Cardiac muscle cell (in vitro differentiated cells and primary cell): ENCODE results near the gene CNN2. TPM values are rescaled to one million over a fixed set of nuclear protein-coding genes. Genes with fewer than 3 reads are reported as not detected.

Experiments used
- DNase-seq, 2 donors: peaks; one replicate each; pipeline versions ENCODE4 v3.0.0 to v3.0.0-alpha.2; 2010 to 2017; ENCODE audit warnings: low read depth in 1 of 2, low spot score in 1 of 2
- H3K27ac ChIP-seq: fragments of 200-600 bp; sonication (generic); 2 replicates; pipeline ENCODE4 v1.5.1; 2016
- H3K27me3 ChIP-seq: fragments of 200-600 bp; sonication (generic); 2 replicates; pipeline ENCODE4 v1.6.0; 2016; ENCODE audit warnings: control low read depth
- H3K36me3 ChIP-seq: fragments of 200-600 bp; sonication (generic); 2 replicates; pipeline ENCODE4 v1.5.1; 2016; ENCODE audit warnings: control low read depth
- H3K4me1 ChIP-seq: fragments of 200-600 bp; sonication (generic); 2 replicates; pipeline ENCODE4 v1.8.1; 2017; ENCODE audit warnings: low read depth, mild to moderate bottlenecking, mixed run types
- H3K4me3 ChIP-seq: fragments of 200-600 bp; sonication (generic); 2 replicates; pipeline ENCODE4 v1.5.1; 2016; ENCODE audit warnings: mild to moderate bottlenecking
- H3K9me3 ChIP-seq: fragments of 200-600 bp; sonication (generic); 2 replicates; pipeline ENCODE4 v1.5.1; 2017; ENCODE audit warnings: low read depth, mild to moderate bottlenecking, control low read depth
- polyA plus RNA-seq: library from polyadenylated mRNA; unstranded; fragments of >200 nt; fragmentation: Nextera tagmentation; extraction: Ambion mirVana; gene quantifications from 2 replicates; pipeline ENCODE4 v1.2.1, GENCODE V29; 2016
- total RNA-seq: library from RNA; depleted of rRNA; stranded (reverse); fragments of >200 nt; gene quantifications from 2 replicates; pipeline ENCODE4 v1.2.3, GENCODE V29; 2016
- TF ChIP-seq, protein P1 (sequence below): IDR thresholded peaks from 2 replicates; pipeline ENCODE4 v1.5.1; 2012; ENCODE audit warnings: low read depth, mild to moderate bottlenecking, low read length

Gene CNN2
- total and polyA plus RNA-seq, 2 experiments from 2014 or later = 158 to 185 TPM

DNA sequence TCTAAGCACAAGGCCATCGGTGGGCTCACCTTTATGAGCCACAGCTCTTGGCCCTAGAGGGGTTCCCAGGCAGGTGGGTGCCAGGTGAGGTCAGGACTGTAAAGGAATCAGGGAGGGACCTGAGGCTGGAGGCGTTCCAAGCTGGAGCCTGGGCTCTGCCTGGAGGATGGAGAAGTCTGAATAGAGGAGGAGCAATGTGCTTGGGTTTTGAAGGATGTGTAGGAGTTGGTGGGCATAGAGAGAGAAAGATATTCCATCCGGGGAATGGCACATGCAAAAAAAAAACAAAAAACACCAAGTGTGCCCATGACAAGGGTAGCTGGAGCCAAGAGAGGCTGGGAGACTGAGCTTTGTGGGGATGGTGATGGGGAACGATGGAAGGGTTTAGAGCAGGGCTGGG lies 23.8 kb upstream of the CNN2 start:
- no peak for DNase-seq
- Histone ChIP-seq H3K4me1 (no peaks in the 10 kb centered on the region), H3K27me3 (peaks cover 29% of the 10 kb centered on the region), H3K36me3 (no peaks in the 10 kb centered on the region), H3K27ac (no peak overlapping the region), H3K4me3 (no peak overlapping the region), H3K9me3 (no peaks in the 10 kb centered on the region)
- TF ChIP-seq, protein P1, sequence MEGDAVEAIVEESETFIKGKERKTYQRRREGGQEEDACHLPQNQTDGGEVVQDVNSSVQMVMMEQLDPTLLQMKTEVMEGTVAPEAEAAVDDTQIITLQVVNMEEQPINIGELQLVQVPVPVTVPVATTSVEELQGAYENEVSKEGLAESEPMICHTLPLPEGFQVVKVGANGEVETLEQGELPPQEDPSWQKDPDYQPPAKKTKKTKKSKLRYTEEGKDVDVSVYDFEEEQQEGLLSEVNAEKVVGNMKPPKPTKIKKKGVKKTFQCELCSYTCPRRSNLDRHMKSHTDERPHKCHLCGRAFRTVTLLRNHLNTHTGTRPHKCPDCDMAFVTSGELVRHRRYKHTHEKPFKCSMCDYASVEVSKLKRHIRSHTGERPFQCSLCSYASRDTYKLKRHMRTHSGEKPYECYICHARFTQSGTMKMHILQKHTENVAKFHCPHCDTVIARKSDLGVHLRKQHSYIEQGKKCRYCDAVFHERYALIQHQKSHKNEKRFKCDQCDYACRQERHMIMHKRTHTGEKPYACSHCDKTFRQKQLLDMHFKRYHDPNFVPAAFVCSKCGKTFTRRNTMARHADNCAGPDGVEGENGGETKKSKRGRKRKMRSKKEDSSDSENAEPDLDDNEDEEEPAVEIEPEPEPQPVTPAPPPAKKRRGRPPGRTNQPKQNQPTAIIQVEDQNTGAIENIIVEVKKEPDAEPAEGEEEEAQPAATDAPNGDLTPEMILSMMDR = no peak

DNA sequence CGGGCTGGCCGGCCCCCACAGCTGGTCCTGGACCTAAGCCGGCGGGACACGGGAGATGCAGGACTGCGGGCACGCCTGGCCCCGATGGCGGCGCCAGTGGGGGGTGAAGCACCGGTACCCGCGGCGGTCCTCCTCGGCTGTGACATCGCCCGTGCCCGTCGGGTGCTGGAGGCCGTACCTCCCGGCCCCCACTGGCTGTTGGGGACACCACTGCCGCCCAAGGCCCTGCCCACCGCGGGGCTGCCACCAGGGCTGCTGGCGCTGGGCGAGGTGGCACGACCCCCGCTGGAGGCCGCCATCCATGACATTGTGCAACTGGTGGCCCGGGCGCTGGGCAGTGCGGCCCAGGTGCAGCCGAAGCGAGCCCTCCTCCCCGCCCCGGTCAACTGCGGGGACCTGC lies 23.1 kb upstream of the CNN2 start:
- Histone ChIP-seq H3K36me3 (no peaks in the 10 kb centered on the region), H3K27me3 (peaks cover 28% of the 10 kb centered on the region), H3K9me3 (no peaks in the 10 kb centered on the region), H3K4me3 (no peak overlapping the region), H3K27ac (no peak overlapping the region), H3K4me1 (no peaks in the 10 kb centered on the region)
- TF ChIP-seq, protein P1 = no peak
- DNase-seq = no peak

DNA sequence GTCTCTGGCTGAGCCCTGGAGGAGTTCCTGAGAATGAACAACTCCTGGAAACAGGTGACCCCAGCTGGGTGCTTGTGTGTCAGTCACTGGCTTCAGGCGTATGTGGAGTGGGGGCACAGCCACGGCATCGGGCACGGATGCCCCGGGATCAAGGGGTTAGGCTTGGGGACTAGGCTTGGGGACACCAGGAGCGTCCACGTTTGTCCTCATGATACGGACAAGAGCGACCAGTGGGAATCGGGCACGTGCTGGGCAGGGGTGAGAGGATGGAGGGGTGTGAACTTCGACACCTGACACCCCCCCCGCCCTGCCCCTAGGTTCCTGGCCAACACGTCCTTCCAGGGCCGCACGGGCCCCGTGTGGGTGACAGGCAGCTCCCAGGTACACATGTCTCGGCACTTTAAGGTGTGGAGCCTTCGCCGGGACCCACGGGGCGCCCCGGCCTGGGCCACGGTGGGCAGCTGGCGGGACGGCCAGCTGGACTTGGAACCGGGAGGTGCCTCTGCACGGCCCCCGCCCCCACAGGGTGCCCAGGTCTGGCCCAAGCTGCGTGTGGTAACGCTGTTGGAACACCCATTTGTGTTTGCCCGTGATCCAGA lies 22.1 kb upstream of the CNN2 start:
- no peak overlapping the region for H3K4me3 ChIP-seq
- no peak overlapping the region for H3K27ac ChIP-seq
- H3K9me3 ChIP-seq = no peaks in the 10 kb centered on the region
- DNase-seq = no peak
- H3K4me1 ChIP-seq = no peaks in the 10 kb centered on the region
- H3K27me3 ChIP-seq = peaks cover 18% of the 10 kb centered on the region
- H3K36me3 ChIP-seq = no peaks in the 10 kb centered on the region
- TF ChIP-seq, protein P1 = no peak

DNA sequence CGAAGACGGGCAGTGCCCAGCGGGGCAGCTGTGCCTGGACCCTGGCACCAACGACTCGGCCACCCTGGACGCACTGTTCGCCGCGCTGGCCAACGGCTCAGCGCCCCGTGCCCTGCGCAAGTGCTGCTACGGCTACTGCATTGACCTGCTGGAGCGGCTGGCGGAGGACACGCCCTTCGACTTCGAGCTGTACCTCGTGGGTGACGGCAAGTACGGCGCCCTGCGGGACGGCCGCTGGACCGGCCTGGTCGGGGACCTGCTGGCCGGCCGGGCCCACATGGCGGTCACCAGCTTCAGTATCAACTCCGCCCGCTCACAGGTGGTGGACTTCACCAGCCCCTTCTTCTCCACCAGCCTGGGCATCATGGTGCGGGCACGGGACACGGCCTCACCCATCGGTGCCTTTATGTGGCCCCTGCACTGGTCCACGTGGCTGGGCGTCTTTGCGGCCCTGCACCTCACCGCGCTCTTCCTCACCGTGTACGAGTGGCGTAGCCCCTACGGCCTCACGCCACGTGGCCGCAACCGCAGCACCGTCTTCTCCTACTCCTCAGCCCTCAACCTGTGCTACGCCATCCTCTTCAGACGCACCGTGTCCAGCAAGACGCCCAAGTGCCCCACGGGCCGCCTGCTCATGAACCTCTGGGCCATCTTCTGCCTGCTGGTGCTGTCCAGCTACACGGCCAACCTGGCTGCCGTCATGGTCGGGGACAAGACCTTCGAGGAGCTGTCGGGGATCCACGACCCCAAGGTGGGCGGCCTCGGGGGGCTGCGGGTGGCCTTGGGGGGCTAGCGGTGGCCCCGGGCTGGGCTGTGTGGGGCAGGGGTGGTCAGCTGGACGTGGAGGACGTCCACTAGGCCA lies 21.4 kb upstream of the CNN2 start:
- peaks cover 11% of the 10 kb centered on the region for H3K27me3 ChIP-seq
- H3K36me3 ChIP-seq = no peaks in the 10 kb centered on the region
- TF ChIP-seq, protein P1 = no peak
- H3K4me3 ChIP-seq = no peak overlapping the region
- no peaks in the 10 kb centered on the region for H3K4me1 ChIP-seq
- no peak overlapping the region for H3K27ac ChIP-seq
- H3K9me3 ChIP-seq = no peaks in the 10 kb centered on the region
- DNase-seq = no peak

DNA sequence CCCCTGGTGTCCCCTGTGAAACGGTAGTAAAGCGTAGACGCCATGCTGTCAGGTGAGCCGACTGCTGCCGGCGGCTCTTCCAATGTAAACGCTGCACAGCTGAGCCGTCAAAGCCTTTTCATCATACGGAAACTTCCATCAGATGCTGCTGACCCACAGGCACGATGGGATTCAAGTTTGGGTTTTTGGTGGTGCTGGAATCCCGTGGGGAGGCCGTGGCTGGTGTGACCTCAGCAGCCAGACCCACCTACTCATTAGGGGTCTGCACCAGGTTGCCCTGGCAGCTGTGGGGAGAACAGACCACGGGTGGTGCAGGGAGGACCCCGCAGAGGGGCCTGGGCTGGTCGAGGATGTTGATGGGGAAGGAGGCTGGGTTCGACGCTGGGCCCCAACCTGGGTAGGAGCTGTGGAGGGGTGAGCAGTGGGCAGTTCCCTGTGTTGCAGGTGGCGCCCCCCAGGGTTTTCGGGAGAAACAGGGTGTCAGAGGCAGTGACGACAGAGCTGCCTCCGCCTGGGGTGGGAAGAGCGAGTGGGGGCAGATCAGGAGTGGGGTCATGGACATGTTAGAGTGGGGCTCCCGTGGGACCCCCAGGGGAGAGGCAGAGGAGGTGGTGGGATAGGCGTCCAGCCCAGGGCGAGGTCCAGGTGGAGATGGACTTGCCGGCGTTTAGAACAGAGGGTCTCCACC lies 19.6 kb upstream of the CNN2 start:
- no peak overlapping the region for H3K4me3 ChIP-seq
- TF ChIP-seq, protein P1 = no peak
- no peaks in the 10 kb centered on the region for H3K27me3 ChIP-seq

More for the DNA sequence above, 19.6 kb upstream of the CNN2 start:
- Histone ChIP-seq H3K27ac (no peak overlapping the region), H3K36me3 (peaks cover 7% of the 10 kb centered on the region), H3K9me3 (no peaks in the 10 kb centered on the region), H3K4me1 (no peaks in the 10 kb centered on the region)
- no peak for DNase-seq
